NCI-H460 (cell line): ENCODE measurements around the gene DNAJC22. TPM values are rescaled to one million over a fixed set of nuclear protein-coding genes. Genes with fewer than 3 reads are reported as not detected.
A peak's percentile ranks its signal among the peaks of the same experiment; 100 is the strongest.
"Not testable (repeated sequence)": the region's sequence is repeated elsewhere in the genome, so short reads cannot be mapped to it uniquely, and the experiment has no call there.

Experiments
- DNase-seq: peaks from one replicate; pipeline ENCODE4 v3.0.0-alpha.2; 2016; ENCODE audit warnings: low read depth; ENCODE audit errors: extremely low read depth
- total RNA-seq: library from RNA; depleted of rRNA; stranded (reverse); fragments of >200 nt; shearing (Covaris generic); gene quantifications from 2 replicates; pipeline ENCODE4 v1.2.3, GENCODE V29; 2014; rRNA removed

DNAJC22 gene
- total RNA-seq, 1 experiment from 2014 or later, result 2.2 TPM

DNA sequence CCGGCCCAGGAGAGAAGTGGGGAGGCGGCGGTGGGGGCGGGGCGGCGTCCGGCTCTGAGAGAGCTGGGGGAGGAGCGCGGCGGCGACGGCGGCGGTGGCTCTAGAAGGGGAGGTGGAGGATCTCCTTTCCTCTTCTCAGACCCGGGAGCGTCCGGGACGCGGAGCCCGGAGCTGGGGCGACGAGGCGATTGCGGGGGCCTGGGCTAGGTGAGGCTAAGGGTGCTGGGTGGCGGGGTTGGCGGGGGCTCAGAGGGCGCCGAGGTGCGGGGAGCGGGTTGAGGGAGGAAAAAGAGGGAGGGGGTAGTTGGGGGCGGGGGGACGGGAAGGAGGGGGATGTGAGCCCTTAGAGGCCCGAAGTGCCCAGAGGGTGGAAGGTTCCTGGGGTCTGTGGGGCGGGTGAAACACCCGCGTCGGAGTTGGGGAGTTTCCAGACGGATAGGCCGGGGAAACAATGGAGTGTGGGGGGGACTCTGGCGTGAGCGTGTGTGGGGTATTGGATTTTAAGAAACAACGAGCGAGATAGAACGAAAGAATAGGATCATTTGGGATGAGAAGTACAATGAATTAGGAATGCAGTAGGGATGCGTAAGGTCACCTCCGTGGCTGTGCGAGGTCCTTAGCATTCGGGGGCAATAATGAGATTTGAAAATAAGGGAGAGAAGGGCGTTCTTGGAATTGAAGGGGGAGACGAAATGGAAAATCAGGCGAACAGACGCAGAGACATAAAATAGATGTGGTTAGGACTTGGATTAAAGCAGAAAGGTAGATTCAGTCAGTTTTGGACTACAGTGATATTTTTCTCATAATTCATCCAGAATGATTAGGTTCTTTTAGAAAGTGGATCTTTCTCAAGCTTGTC is 20.9 kb downstream of the DNAJC22 start, which contains the start of gene SPATS2:
Gene SPATS2 (plus strand): TSS at position 82 of the 859 bp plus-strand sequence. CDS start 93,551 bp downstream, outside the sequence.
- no peak for DNase-seq

DNA sequence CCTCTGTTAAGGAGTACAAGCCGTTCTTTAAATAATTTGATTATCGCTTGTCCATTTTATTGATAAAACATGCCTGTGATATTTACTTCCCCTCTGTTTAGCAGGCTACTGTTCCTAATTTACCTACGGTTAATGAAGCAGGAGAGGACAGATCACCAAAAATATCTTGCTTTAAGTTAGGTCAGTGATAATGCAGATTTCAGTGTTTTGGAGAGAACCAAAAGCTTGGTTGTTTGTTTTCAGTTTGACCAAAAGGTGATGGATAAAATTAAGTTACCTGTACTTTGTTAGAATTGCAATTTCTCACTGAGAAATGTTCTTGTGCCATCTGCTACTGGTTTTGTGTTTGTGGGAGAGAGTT is 21.5 kb downstream of the DNAJC22 start:
- DNase-seq, result no peak

DNA sequence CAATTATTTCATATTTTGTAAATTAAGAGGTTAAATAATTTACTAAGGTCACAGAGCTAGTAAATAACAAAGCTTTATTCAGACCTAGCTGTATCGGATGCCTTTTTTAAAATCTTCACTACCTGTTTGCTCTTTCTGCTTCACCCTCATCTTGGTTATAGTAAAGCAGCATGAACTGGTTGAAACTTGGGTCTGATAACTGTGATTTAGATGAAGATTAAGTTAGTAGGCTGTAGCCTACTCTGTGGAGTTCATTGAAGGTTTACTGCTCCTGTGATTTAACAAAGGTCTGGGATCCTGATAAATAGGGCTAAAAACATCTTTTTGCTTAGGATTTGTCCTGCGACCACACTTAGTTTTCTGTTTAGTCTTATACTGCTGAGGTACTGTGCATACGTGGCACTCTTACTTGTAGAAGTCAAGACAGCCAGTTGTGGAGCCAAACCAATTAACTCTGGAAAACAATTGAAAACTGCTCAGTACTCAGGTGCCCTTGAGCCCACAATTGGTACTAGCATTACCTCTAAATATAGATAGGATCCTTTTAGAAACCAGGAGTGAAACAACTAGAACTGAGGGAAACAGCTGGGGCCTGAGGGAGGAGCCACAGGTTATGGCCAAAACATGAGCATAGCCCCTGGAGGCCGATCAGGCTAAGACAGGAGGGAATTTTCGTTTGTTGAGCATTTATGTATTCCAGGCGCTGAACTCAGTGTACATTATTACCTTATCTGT is 22.9 kb downstream of the DNAJC22 start:
- DNase-seq, result peak; percentile 41

DNA sequence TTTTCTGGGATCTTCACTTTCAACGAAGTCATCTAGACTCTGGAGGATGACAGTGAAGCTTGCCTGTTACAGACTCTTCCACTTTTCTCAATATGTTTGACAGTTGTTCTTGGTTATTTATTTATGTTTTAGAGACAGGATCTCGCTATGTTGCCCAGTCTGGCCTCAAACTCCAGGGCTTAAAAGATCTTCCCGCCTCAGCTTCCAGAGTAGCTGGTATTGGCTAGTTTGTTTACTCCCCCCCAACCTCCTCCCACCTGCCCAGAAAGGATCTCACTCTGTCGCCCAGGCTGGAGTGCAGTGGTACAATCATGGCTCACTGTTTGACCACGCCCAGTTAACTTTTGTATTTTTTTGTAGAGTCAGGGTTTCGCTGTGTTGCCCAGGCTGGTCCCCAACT is 23.9 kb downstream of the DNAJC22 start:
- no peak for DNase-seq

DNA sequence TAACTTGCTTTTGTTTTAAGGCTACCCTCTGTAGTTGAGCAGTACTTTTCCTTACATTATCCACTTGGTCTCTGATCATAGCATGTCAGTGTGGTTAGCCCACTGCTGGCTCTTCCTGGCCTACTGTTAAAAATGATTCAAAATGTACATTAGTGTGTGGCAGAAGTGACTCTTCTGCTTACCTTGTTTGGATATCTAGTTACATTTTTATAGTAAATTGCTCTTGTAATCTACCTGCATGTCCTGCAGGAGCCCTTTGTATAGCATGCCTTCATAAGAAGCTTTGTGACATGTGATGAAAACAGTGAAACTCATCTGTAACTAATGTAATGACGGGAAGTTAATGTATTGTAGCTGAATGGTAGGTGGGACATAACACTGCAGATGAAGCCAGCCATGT is 28.7 kb downstream of the DNAJC22 start:
- DNase-seq, result no peak

DNA sequence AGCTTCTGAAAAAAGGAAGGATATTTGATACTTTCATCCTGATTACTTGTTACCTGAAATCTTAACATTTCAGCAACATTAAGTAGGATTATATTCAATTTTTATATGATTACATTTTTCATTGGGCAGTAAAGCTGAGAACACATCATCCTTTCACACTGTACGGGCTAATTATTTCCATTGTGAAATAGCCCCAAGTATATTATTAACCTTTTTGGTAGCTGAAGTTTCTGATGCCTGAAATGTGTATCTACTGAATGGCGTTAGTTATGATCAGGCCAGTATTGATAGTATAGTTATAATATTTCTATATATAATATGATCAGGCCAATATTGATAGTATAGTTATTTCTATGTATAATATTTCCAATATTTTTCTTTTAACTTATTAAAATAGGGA is 30.7 kb downstream of the DNAJC22 start:
- no peak for DNase-seq

DNA sequence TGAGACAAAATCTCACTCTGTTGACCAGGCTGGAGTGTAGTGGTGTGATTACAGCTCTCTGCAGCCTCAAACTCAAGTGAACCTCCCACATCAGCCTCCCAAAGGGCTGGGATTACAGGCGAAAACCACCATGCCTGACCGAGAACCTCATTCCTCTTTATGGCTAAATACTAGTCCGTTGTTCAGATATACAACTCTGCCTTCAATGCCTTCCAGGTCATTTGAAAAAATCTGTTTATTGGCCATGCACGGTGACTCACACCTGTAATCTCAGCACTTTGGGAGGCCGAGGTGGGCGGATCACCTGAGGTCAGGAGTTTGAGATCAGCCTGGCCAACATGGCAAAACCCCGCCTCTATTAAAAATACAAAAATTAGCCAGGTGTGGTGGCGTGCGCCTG is 33.5 kb downstream of the DNAJC22 start:
- DNase-seq, result not testable (repeated sequence)

DNA sequence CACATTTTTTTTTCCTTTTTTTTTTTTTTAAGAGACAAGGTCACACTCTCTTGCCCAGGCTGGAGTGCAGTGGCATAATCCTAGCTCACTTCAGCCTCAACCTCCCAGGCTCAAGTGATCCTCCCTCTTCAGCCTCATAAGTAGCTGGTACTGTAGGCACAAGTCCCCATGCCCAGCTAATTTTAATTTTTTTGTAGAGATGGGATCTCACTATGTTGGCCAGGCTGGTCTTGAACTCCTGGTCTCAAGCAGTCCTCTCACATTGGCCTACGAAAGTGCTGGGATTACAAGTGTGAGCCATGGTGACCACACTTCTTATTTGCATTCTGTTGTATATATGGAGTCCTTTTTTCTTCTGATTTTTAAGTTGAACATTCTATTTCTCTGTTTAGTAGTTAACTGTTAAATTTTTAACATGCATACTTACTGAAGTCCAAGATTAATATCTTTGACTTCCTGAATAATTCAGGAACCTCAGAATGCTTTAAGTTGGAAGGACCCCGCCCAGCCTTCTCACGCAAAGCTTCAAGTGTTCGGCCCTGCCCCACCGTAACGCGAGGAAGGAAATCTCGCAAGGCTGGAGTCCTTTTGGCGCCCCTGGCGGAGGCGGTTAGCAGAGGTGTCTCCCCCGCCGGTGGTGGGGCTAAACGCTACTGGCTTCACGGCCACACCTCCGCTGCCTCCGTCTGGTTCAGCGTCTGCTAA is 42.1 kb downstream of the DNAJC22 start:
- no peak for DNase-seq

DNA sequence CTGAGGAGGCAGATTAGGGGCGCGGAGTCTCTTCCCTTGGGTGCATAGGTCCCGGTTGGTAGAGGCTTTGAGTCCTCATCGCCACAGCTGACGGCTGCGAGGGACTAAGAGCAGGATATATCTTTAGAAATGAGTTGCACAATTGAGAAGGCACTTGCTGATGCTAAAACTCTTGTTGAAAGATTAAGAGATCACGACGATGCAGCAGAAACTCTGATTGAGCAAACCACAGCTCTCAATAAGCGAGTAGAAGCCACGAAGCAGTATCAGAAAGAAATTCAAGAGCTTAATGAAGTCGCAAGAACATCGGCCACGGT is 42.7 kb downstream of the DNAJC22 start:
- no peak for DNase-seq

DNA sequence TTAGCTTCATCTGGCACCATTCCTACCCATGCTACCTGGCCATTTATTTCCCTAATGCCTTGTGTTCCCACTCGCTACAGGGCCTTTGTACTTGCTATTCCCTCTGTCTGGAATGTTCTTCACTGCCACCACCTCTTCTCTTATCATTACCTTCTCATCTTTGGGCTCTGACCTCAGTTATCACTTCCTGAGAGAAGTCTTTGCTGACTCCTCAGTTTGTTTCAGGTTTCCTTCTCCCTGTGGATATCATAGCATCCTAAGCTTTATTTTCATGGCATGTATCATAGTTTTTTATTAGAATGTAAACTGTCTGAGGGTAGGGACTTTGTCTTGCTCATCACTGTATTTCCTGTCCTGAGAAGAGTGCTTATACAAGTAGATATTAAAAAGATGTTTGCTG is 50.3 kb downstream of the DNAJC22 start:
- DNase-seq, result no peak

DNA sequence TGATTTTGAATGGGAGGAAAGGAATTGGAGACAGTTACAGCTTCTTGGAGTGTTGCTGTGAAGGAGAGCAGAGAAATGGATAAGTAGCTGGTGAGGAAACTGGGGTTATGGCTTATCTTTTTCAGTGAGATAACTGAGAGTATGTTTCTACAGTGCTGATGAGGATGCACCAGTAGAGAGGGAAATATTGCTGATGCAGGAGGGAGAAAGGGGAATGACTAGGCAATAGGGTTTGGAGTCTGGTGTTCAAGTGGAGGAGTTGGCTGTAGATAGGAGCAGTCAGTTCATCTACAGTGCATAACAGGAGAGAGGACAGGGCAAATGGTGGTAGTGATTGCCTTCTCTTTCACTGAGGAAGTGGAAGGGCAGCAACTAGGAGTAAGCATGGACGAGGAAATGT is 53.6 kb downstream of the DNAJC22 start:
- no peak for DNase-seq

Other genes with a start within 250 kb of the DNAJC22 start
- gene LMBR1L, start 236.0 kb upstream of the DNAJC22 start, total RNA-seq, result 34.0 and 35.6 TPM in 2 replicates
- 1,553 and 1,790 TPM in 2 replicates for gene TUBA1B, start 215.5 kb upstream of the DNAJC22 start, total RNA-seq
- gene TUBA1A, start 157.8 kb upstream of the DNAJC22 start, total RNA-seq, result 216 and 232 TPM in 2 replicates
- gene TUBA1C, start 81.8 kb upstream of the DNAJC22 start, total RNA-seq, result 618 and 693 TPM in 2 replicates
- gene PRPH, start 51.7 kb upstream of the DNAJC22 start, total RNA-seq, result 1.7 and 3.4 TPM in 2 replicates
- gene TROAP, start 23.6 kb upstream of the DNAJC22 start, total RNA-seq, result 35.2 and 50.5 TPM in 2 replicates
- gene C1QL4, start 9.7 kb upstream of the DNAJC22 start, total RNA-seq, result 0.50 and 0.55 TPM in 2 replicates
- 29.3 and 30.4 TPM in 2 replicates for gene SPATS2, start 20.6 kb downstream of the DNAJC22 start, total RNA-seq
- 0.32 and 0.49 TPM in 2 replicates for gene KCNH3, start 192.1 kb downstream of the DNAJC22 start, total RNA-seq
- gene MCRS1, start 221.3 kb downstream of the DNAJC22 start, total RNA-seq, result 56.3 and 57.6 TPM in 2 replicates